GM12878 (cell line): ENCODE data around the gene TOMM6. TPM values are rescaled to one million over a fixed set of nuclear protein-coding genes. Genes with fewer than 3 reads are reported as not detected.

Source experiments
- ATAC-seq: fragments of 200-7000 bp; cut with Tn5 transposase; 3 replicates; pipeline ENCODE4 v1.9.1; 2020; ENCODE audit warnings: mild to moderate bottlenecking, moderate library complexity
- BruUV-seq: library from RNA; stranded (reverse); fragments of 400-500 nt; replicated peaks from 2 replicates; lab custom pipeline; 2021; lab: Mats Ljungman, UMichigan
- CTCF ChIA-PET: fragments of 300-600 bp; sonication (Branson Sonifier 250); formaldehyde crosslinking; extraction: SDS; loops from one replicate; lab custom pipeline; 2021; ENCODE audit warnings: inconsistent platforms; lab: Yijun Ruan, JAX
- POLR2A ChIA-PET: fragments of 350-600 bp; formaldehyde crosslinking; extraction: SDS; loops from one replicate; lab custom pipeline; 2021; ENCODE audit warnings: inconsistent platforms; lab: Charles Lee
- RAD21 ChIA-PET: fragments of 300-600 bp; sonication (Branson Sonifier 250); formaldehyde crosslinking; loops from one replicate; lab custom pipeline; 2023; ENCODE audit warnings: antibody characterized with exemption; ENCODE audit not compliant: unreplicated experiment; lab: Charles Lee
- SMC1A ChIA-PET: fragments of 300-600 bp; sonication (Branson Sonifier 250); formaldehyde crosslinking; loops from one replicate; lab custom pipeline; 2023; ENCODE audit not compliant: unreplicated experiment, uncharacterized antibody; lab: Charles Lee
- DNase-seq: peaks from one replicate; pipeline ENCODE4 v3.0.0-alpha.2; 2011; ENCODE audit warnings: low read depth, low spot score
- FAIRE-seq: peaks from 3 replicates; lab custom pipeline; 2011; peaks lifted over from hg19 to GRCh38; lab: Jason Lieb, UNC
- H2AFZ ChIP-seq: 2 replicates; pipeline ENCODE4 v1.6.0; 2011; ENCODE audit warnings: low read depth, low read length, control low read depth; ENCODE audit not compliant: control insufficient read depth
- H3K27ac ChIP-seq: 2 replicates; pipeline ENCODE4 v1.5.1; 2011; ENCODE audit warnings: control low read depth; ENCODE audit not compliant: control insufficient read depth, insufficient read depth
- H3K27me3 ChIP-seq, 2 experiments: replicated peaks in 1 of 2; 2 replicates each; pipeline versions ENCODE4 v1.6.0 to v1.6.1; 2011; ENCODE audit warnings: low read length in 1 of 2; ENCODE audit not compliant: control insufficient read depth in 2 of 2, insufficient read depth in 2 of 2
- H3K36me3 ChIP-seq, 2 experiments: 2 replicates each; pipeline ENCODE4 v1.5.1; 2011; ENCODE audit warnings: low read length in 1 of 2; ENCODE audit not compliant: control insufficient read depth in 2 of 2, insufficient read depth in 2 of 2
- H3K4me1 ChIP-seq: 2 replicates; pipeline ENCODE4 v1.6.1; 2011; ENCODE audit warnings: mild to moderate bottlenecking, low read length, moderate library complexity, mixed read lengths; ENCODE audit not compliant: control insufficient read depth, insufficient read depth
- H3K4me2 ChIP-seq: 2 replicates; pipeline ENCODE4 v1.6.0; 2011; ENCODE audit warnings: control low read depth; ENCODE audit not compliant: control insufficient read depth, insufficient read depth
- H3K4me3 ChIP-seq: fragments of 200-600 bp; sonication (generic); 2 replicates; pipeline ENCODE4 v1.5.1; 2016
- H3K79me2 ChIP-seq: 2 replicates; pipeline ENCODE4 v1.6.0; 2011; ENCODE audit warnings: low read length; ENCODE audit not compliant: control insufficient read depth, insufficient read depth
- H3K9ac ChIP-seq: 2 replicates; pipeline ENCODE4 v1.8.0; 2011; ENCODE audit warnings: low read length, control low read depth, mixed read lengths; ENCODE audit not compliant: control insufficient read depth, insufficient read depth
- H3K9me3 ChIP-seq: replicated peaks from 3 replicates; pipeline ENCODE4 v1.5.1; 2011; ENCODE audit warnings: mild to moderate bottlenecking, low read length; ENCODE audit not compliant: control insufficient read depth, insufficient read depth
- H4K20me1 ChIP-seq: 2 replicates; pipeline ENCODE4 v1.6.0; 2011; ENCODE audit not compliant: control insufficient read depth, insufficient read depth
- CREB1 ChIP-seq: IDR thresholded peaks from 2 replicates; pipeline ENCODE4 v1.6.1; 2012; ENCODE audit warnings: low read depth, mild to moderate bottlenecking, inconsistent platforms
- FOS ChIP-seq: IDR thresholded peaks from 3 replicates; pipeline ENCODE4 v1.6.1; 2011; ENCODE audit warnings: borderline replicate concordance; ENCODE audit not compliant: insufficient read length; ENCODE audit errors: extremely low read depth
- LARP7 ChIP-seq: fragments of 450-650 bp; IDR thresholded peaks from 2 replicates; pipeline ENCODE4 v1.6.1; 2017; ENCODE audit warnings: mild to moderate bottlenecking
- MTA2 ChIP-seq: fragments of 450-650 bp; IDR thresholded peaks from 2 replicates; pipeline ENCODE4 v1.6.1; 2016; ENCODE audit warnings: low read depth, mild to moderate bottlenecking, moderate library complexity
- NRF1 ChIP-seq: conservative IDR thresholded peaks from 2 replicates; pipeline ENCODE4 v1.6.1; 2011; ENCODE audit warnings: mild to moderate bottlenecking, low read depth, low read length, improper control_type of control experiment
- RELA ChIP-seq: fragments of 450-650 bp; IDR thresholded peaks from 2 replicates; pipeline ENCODE4 v1.8.0; 2014; ENCODE audit warnings: borderline replicate concordance; ENCODE audit not compliant: partially characterized antibody
- WRNIP1 ChIP-seq: IDR thresholded peaks from 2 replicates; pipeline ENCODE4 v1.6.1; 2011; ENCODE audit warnings: low read depth, low read length, improper control_type of control experiment, borderline replicate concordance
- ZNF622 ChIP-seq: fragments of 450-650 bp; IDR thresholded peaks from 2 replicates; pipeline ENCODE4 v1.6.1; 2017; ENCODE audit warnings: mild to moderate bottlenecking, inconsistent platforms
- WGBS: methylation state at CpG from one replicate; pipeline ENCODE4 v1.1.6; 2016; ENCODE audit warnings: low lambda C conversion rate; ENCODE audit not compliant: insufficient replicate concordance, insufficient coverage; ENCODE audit errors: missing lambda C conversion rate; 5-methylcytosine and 5-hydroxymethylcytosine counted together
- in situ Hi-C: fragments of 300-500 bp; cut with MboI; formaldehyde crosslinking; loops from 9 replicates; pipeline ENCODE4 v1.14.3; 2018; ENCODE audit warnings: mixed read lengths
- intact Hi-C: fragments of 100-400 bp; cut with micrococcal nuclease; formaldehyde crosslinking; loops from one replicate; pipeline ENCODE4 v1.14.2; 2022; ENCODE audit not compliant: unreplicated experiment
- polyA plus RNA-seq, 11 experiments: library from polyadenylated mRNA; depleted of rRNA in 4 of 11; unstranded in 6 of 11; stranded (reverse) in 5 of 11; fragments of >200 nt; fragmentation: Nextera tagmentation in 4 of 11; fragmentation: Illumina TruSeq in 1 of 11; extraction: Ambion mirVana in 4 of 11; extraction: Trizol in 1 of 11; gene quantifications; 1 replicate in 1 of 11; 2 replicates in 10 of 11; pipeline versions ENCODE4 v1.2.1 to v1.2.3, GENCODE V29; 2011 to 2016; ENCODE audit warnings: inconsistent platforms in 2 of 11, missing spikeins in 2 of 11, low read depth in 1 of 11
- total RNA-seq, 4 experiments: library from RNA; depleted of rRNA in 3 of 4; stranded (reverse); fragments of >200 nt in 3 of 4; fragmentation: Illumina TruSeq in 1 of 4; extraction: Trizol in 1 of 4; gene quantifications; 2 replicates each; pipeline versions ENCODE4 v1.2.1 to v1.2.3, GENCODE V29; 2013 to 2021
- TF ChIP-seq, protein P1 (sequence below): IDR thresholded peaks from 2 replicates; pipeline ENCODE4 v1.6.1; 2012; ENCODE audit warnings: mild to moderate bottlenecking, low read depth, low read length
- TF ChIP-seq, protein P2 (sequence below): fragments of 450-650 bp; IDR thresholded peaks from 2 replicates; pipeline ENCODE4 v1.6.1; 2018; ENCODE audit warnings: borderline replicate concordance, mild to moderate bottlenecking; ENCODE audit not compliant: partially characterized antibody
- TF ChIP-seq, protein P3 (sequence below): IDR thresholded peaks from 2 replicates; pipeline ENCODE4 v1.6.1; 2011; ENCODE audit warnings: low read depth, low read length, improper control_type of control experiment, borderline replicate concordance
- TF ChIP-seq, protein P4 (sequence below): fragments of 450-650 bp; IDR thresholded peaks from 2 replicates; pipeline ENCODE4 v1.6.1; 2017; ENCODE audit warnings: mild to moderate bottlenecking, moderate library complexity

The TOMM6 gene
- total and polyA plus RNA-seq, 10 of the 15 experiments (the other 5 are each of a cell fraction or from before 2014, with no cell fraction given): 206 to 746 (median 448) TPM

DNA sequence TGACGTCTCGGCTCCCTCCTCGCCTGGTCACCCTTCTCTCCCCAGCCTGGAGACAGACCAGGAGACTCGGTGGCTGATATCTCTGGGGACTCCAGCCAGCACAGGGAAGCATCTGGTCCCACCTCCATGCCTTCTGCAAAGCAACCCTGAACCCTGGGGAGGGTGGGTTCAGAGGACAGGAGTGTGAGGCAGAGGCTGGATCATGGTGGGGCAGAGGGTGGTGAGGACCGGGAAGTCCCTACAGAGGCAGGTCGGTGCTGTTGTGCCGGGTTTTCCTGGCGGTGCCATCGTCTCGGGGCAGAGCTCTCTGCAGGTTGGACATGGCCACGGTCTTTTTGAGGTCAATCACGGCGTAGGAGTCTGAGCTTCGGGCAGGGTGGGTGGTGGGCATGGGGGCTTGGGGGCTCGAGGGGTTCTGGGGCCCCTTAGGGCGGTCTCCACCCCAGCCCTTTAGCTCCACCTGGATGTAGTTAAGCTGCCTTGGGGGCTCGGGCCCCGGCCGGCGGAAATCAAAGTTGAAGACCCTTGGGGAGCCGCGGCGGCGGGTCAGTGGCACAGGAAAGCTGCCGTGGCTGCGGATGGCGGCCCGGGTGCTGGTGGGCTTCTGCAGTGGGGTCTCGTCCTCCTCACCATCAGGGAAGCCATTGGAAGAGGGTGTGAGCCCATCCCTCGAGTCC lies 17.0 kb upstream of the TOMM6 start:
- no peak overlapping the region for H3K4me2 ChIP-seq
- FAIRE-seq: no peak
- no peaks in the 10 kb centered on the region for H3K79me2 ChIP-seq
- CTCF ChIA-PET: interaction anchor here (1.2 kb wide), 1 partner anchor 15 kb away, joined by 3 read pairs; no protein-coding TSS in a partner anchor
- no peak for ATAC-seq
- H3K36me3 ChIP-seq: peaks cover 1 to 8% of the 10 kb centered on the region in 2 experiments; a peak in 2 of 4 replicates
- H3K9me3 ChIP-seq: no peaks in the 10 kb centered on the region
- H3K27ac ChIP-seq: no peak overlapping the region
- POLR2A ChIA-PET: no interaction called here
- no peak for DNase-seq
- 92% methylated on average over 16 of the region's 30 CpGs for WGBS
- H3K4me3 ChIP-seq: no peak overlapping the region
- intact Hi-C loops: no loop called here
- SMC1A ChIA-PET: no interaction called here
- no peak overlapping the region for H3K9ac ChIP-seq
- in situ Hi-C loops: no loop called here
- H3K4me1 ChIP-seq: peaks cover 9% of the 10 kb centered on the region
- BruUV-seq: no TSS peak
- no peaks in the 10 kb centered on the region for H4K20me1 ChIP-seq
- H2AFZ ChIP-seq: no peak overlapping the region
- RAD21 ChIA-PET: interaction anchor here (0.6 kb wide), 1 partner anchor 227 kb away, joined by 3 read pairs; no protein-coding TSS in a partner anchor
- no peaks in the 10 kb centered on the region for H3K27me3 ChIP-seq
- TF ChIP-seq, protein P1, sequence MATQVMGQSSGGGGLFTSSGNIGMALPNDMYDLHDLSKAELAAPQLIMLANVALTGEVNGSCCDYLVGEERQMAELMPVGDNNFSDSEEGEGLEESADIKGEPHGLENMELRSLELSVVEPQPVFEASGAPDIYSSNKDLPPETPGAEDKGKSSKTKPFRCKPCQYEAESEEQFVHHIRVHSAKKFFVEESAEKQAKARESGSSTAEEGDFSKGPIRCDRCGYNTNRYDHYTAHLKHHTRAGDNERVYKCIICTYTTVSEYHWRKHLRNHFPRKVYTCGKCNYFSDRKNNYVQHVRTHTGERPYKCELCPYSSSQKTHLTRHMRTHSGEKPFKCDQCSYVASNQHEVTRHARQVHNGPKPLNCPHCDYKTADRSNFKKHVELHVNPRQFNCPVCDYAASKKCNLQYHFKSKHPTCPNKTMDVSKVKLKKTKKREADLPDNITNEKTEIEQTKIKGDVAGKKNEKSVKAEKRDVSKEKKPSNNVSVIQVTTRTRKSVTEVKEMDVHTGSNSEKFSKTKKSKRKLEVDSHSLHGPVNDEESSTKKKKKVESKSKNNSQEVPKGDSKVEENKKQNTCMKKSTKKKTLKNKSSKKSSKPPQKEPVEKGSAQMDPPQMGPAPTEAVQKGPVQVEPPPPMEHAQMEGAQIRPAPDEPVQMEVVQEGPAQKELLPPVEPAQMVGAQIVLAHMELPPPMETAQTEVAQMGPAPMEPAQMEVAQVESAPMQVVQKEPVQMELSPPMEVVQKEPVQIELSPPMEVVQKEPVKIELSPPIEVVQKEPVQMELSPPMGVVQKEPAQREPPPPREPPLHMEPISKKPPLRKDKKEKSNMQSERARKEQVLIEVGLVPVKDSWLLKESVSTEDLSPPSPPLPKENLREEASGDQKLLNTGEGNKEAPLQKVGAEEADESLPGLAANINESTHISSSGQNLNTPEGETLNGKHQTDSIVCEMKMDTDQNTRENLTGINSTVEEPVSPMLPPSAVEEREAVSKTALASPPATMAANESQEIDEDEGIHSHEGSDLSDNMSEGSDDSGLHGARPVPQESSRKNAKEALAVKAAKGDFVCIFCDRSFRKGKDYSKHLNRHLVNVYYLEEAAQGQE: no peak
- TF ChIP-seq RELA (no peak), FOS (no peak), NRF1 (no peak), CREB1 (no peak), LARP7 (no peak), ZNF622 (no peak), MTA2 (no peak), WRNIP1 (no peak)
- TF ChIP-seq, protein P2, sequence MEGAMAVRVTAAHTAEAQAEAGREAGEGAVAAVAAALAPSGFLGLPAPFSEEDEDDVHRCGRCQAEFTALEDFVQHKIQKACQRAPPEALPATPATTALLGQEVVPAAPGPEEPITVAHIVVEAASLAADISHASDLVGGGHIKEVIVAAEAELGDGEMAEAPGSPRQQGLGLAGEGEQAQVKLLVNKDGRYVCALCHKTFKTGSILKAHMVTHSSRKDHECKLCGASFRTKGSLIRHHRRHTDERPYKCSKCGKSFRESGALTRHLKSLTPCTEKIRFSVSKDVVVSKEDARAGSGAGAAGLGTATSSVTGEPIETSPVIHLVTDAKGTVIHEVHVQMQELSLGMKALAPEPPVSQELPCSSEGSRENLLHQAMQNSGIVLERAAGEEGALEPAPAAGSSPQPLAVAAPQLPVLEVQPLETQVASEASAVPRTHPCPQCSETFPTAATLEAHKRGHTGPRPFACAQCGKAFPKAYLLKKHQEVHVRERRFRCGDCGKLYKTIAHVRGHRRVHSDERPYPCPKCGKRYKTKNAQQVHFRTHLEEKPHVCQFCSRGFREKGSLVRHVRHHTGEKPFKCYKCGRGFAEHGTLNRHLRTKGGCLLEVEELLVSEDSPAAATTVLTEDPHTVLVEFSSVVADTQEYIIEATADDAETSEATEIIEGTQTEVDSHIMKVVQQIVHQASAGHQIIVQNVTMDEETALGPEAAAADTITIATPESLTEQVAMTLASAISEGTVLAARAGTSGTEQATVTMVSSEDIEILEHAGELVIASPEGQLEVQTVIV: no peak
- TF ChIP-seq, protein P3, sequence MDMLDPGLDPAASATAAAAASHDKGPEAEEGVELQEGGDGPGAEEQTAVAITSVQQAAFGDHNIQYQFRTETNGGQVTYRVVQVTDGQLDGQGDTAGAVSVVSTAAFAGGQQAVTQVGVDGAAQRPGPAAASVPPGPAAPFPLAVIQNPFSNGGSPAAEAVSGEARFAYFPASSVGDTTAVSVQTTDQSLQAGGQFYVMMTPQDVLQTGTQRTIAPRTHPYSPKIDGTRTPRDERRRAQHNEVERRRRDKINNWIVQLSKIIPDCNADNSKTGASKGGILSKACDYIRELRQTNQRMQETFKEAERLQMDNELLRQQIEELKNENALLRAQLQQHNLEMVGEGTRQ: no peak
- TF ChIP-seq, protein P4, sequence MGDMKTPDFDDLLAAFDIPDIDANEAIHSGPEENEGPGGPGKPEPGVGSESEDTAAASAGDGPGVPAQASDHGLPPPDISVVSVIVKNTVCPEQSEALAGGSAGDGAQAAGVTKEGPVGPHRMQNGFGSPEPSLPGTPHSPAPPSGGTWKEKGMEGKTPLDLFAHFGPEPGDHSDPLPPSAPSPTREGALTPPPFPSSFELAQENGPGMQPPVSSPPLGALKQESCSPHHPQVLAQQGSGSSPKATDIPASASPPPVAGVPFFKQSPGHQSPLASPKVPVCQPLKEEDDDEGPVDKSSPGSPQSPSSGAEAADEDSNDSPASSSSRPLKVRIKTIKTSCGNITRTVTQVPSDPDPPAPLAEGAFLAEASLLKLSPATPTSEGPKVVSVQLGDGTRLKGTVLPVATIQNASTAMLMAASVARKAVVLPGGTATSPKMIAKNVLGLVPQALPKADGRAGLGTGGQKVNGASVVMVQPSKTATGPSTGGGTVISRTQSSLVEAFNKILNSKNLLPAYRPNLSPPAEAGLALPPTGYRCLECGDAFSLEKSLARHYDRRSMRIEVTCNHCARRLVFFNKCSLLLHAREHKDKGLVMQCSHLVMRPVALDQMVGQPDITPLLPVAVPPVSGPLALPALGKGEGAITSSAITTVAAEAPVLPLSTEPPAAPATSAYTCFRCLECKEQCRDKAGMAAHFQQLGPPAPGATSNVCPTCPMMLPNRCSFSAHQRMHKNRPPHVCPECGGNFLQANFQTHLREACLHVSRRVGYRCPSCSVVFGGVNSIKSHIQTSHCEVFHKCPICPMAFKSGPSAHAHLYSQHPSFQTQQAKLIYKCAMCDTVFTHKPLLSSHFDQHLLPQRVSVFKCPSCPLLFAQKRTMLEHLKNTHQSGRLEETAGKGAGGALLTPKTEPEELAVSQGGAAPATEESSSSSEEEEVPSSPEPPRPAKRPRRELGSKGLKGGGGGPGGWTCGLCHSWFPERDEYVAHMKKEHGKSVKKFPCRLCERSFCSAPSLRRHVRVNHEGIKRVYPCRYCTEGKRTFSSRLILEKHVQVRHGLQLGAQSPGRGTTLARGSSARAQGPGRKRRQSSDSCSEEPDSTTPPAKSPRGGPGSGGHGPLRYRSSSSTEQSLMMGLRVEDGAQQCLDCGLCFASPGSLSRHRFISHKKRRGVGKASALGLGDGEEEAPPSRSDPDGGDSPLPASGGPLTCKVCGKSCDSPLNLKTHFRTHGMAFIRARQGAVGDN: no peak
